Occipital lobe (tissue), 2 donors: ENCODE measurements around the gene EFHB. TPM values are rescaled to one million over a fixed set of nuclear protein-coding genes. Genes with fewer than 3 reads are reported as not detected.
A peak's percentile ranks its signal among the peaks of the same experiment; 100 is the strongest.
"Not testable (repeated sequence)": the region's sequence is repeated elsewhere in the genome, so short reads cannot be mapped to it uniquely, and the experiment has no call there.

ENCODE experiments used
- DNase-seq: peaks from one replicate; lab custom pipeline; 2025; lab: John Stamatoyannopoulos, UW
- total RNA-seq: library from RNA; depleted of rRNA; stranded (reverse); fragments of >200 nt; gene quantifications from one replicate; pipeline ENCODE4 v1.2.3, GENCODE V29; 2014

Gene EFHB
- total RNA-seq, 1 donor from 2014 or later, result not detected

DNA sequence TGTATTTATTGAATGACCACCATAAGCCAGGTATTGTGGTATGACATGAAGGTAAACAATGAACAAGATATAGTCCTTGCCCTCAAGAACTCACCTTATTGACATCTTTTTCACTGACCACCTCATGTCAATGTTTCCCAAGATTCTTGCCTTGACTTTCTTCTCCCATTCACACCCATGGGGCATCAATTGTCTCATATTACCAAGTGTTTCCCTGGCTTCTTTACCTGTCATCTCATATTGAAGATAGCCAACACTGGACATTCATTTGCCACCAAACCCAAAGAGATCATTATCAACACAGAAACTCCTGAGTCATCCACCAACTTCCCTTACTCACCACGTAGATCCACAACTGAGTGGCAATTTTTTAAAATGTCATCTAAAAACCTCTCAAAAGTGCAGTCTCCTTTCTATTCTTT, 2.2 kb downstream of the EFHB start:
- DNase-seq, result no peak

DNA sequence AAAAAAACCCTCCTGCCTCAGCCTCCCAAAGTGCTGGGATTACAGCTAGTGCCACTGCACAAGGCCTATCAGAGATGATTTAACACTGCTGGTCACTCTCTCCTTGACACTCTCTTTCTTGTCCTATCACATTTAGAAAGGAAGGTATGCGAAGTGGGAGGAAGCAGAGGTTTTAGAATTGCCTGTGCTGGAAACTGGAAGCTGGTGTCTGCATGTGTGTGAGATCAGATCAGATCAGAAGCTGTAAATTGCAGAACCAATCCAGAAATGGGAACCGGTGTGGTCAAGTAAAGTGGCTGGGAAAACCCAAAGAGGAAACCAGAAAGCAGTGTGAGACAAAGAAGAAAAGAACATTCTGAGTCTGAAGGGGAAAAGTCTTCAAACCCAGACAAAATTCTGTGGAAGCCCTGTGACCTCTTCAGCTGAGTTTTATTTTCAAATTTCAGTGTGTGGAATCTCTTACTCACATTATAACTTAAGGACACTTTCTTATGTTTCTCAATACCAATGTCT, 2.8 kb downstream of the EFHB start:
- peak; percentile 0 for DNase-seq

DNA sequence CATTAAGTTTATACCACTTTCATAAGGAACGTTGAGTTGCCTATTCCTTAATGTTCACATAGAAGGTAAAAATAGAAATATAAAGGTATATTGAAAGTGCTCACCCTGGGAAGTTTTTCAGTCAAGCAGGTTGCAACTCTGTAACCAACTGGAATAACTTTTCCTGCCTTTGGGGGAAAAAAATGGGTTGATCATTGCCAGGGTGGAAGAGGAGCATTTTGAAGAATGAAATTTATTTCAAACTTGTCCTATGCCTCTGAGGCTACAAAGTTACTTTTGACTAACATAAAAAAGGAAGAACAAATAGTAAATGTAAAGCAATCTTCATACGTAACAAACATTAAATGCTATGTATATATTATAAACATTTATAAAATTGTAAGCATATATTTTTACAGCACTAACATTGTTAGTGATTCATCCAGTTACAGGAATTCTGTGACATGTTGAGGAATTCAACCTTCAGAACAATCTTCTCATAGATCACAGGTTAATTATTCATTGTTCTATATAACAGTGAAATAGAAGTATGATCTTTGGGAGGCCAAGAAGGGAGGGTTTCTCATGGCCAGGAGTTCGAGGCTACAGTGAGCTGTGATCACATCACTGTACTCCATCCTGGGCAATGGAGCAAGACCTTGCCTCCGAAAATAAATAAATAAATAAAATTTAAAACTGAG, 13.5 kb downstream of the EFHB start:
- DNase-seq, result no peak

DNA sequence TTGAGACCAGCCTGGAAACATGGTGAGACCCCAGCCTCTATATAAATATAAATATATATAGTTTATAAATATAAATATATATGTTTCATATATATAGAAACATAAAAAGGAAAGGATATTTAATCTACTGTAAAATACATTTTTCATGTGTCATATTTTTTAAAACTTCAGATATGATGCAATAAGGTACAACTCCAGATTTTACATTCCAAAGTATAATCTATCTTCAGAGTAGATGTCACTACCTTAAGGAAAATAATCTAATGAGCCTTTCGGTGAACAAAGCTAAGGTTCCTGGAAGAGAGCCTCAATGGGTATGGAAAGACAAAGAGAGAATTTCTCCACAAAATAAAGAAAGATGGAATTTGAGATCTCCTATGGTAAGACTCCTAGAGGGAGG, 16.9 kb downstream of the EFHB start:
- no peak for DNase-seq

DNA sequence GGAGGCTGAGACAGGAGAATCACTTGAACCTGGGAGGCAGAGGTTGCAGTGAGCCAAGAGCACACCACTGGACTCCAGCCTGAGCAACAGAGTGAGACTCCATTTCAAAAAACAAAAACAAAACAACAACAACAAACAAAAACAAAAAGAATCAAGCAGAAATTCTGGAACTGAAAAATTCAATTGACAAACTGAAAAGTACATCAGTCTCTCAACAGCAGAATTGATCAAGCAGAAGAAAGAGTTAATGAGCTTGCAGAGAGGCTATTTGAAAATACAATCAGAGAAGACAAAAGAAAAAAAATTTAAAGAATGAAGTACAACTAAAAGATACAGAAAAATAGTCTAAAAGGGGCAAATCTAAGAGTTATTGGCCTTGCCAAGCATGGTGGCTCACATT, 22.6 kb downstream of the EFHB start:
- DNase-seq, result no peak

DNA sequence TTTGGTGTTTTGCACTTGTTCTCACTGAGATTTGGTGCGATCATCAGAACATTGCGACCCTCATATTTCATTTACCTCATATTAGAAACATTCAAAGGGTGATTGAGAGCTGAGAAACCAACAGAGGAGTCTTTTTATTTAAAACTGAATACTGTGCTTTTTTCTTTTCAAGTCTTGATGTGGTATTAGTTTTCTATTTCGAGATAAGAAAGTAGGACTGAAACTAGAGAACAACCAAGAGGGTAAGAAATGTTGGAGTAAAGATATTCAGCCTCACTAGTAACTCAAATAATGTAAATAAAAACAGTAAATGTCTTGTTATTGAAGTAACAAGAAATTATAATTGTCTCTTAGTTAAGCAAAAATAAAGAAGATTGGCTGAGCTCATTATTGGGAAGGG, 26.5 kb downstream of the EFHB start:
- no peak for DNase-seq

DNA sequence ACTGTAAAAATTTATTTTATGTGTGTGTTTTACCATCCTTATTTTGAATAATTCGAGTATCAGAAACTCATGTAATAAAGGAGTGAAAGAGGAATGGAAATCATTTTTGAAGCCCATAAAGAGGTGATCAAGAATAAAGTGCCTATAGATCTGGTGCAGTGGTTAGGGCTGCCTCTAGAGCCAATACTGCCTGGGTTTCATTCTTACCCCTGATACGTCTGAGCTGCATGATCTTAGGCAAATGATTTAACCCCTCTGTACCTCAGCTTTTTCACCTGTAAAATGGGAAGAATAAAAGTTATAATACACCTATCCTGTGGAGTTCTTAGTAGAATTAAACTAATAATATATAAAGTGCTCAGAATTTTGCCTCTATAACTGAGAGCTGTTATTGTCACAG, 30.4 kb downstream of the EFHB start:
- no peak for DNase-seq

DNA sequence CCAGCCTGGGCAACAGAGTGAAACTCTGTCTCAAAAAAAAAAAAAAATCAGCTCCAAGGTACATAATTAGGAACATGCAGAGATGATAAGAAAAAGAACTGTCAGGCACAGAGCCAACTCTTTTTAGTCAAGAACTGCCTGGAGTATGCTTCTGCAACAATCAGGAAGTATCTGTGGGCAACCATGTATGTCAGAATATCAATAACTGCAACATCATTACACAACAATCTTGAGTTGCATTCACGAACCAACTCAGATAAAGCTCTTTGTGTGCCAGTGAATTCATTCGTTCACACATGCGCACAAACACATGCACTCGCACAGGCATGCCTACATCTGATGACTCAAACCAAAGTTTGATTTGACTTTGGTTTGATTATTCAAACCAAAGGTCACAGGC, 32.1 kb downstream of the EFHB start:
- no peak for DNase-seq

DNA sequence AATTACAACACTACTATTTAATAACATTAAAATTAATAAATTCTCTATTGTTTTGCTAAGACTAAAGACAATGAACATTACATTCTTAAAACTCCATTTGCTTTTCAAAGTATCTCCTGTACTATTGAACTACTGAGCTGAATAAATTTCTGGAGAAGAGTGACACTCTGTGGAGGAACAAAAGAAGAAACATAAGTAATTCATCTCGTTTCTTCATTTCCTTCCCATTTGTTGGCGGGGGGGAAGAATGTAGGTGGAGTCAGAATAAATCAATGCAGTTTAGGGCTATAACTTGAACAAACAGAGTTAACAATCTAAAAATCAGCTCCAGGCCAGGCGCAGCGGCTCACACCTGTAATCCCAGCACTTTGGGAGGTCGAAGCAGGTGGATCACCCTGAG, 32.7 kb downstream of the EFHB start:
- DNase-seq, result no peak

DNA sequence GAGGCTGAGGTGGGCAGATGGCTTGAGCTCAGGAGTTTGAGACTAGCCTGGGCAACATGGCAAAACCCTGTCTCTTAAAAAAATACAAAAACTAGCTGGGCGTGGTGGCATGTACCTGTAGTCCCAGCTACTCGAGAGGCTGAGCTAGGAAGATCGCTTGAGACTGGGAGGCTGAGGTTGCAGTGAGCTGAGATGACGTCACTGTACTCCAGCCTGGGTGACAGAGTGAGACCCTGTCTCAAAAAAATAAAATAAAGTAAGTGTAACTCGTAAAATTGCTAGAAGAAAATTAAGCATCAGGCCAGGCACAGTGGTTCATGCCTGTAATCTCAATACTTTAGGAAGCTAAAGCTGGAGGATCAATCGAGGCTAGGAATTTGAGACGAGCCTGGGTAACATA, 34.2 kb downstream of the EFHB start:
- not testable (repeated sequence) for DNase-seq

DNA sequence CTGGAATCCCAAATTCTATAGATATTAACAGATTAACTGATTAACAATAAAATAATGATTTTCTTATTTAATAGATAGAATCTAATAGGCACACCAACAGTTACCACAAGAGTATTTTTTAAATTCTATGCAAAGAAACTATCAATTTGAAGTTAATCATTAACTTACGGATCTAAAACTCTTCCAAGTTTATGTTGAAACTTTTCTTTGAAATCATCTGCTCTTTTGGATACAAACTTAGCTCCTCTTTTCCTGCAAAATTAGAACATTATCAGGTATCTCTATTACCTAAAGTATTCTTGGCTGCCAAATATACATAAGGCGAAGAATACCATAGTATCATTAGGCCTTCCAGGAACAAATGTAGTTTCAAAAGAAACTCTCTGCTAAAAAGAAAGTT, 34.8 kb downstream of the EFHB start:
- DNase-seq, result no peak

DNA sequence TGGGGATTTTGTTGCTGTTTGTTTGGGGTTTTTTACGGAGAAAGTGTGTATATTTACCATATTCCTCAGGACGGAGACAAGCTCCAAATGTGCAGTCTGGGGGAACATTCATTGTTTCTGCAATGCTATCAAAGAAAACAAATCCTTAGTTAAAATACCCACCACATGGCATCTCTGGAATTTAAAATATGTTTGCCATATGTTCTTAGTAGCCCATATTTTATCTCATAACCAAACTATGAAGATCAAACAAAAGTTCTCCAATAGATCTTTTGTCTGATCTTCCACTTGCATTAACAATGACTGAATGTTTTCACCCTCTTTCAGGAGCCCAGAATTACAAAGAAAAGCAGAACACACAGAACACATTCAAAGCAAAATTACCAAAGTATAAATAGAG, 35.3 kb downstream of the EFHB start:
- DNase-seq, result no peak

DNA sequence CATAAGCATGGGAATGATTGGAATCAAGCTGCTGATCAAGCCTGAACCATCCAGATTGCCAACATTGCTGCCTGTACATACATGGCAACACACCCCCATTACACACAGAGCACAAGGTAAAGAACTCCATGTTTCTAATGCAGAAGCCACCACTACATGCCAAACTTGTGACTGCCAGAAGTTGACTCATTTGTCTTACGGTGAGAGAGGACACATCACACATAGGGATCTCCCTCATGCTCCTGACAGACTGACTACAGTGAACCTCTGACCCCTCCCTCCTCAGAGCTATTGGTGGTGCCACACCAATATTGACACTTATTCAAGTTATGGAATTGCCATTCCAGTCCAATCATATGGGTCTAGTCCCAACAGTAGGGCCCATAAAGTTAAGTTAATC, 42.3 kb downstream of the EFHB start:
- no peak for DNase-seq

DNA sequence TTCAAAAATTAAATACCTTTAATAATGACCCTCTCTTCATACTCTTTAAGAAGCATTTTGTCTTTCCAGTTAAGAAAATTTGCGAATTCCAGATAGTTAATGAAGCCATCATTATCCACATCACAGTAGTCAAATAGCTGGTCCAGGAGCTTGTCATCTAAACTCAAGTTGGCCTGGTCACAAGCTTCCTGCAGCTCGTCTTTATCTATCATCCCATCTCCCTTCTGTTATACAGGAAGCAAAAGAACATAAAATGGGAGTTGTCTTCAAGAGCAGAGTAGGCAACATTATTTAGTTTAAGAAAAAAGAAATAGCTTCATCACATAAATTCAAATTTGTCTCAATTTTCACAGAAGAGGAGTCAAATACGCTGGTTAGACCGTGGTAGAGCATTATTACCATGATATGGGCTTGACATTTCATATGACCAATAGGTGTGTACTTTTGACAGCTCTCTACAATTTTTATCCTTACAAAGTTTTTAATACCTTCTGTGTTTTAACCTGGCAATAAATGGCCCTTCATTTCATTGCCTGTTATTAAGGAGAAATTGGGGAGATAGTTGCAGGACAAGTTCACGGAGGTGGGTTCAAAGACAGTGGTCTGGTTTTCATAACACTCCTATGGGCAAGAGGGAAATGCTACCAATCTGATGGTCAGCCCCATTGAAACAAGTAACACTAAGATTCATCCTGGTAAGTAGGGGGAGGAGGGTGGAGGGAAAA, 45.4 kb downstream of the EFHB start:
- DNase-seq, result no peak

DNA sequence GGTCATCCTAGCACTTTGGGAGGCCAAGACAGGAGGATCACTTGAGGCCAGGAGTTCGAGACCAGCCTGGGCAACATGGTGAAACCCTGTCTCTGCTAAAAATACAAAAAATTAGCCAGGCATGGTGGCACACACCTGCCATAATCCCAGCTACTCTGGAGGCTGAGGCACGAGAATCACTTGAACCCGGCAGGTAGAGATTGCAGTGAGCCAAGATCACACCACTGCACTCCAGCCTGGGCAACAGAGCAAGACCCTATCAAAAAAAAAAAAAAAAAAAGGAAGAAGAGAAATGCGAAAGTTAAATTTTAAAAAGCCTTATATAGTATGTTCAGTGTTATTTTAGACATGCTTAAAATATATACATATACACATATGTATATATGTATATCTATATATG, 46.9 kb downstream of the EFHB start:
- DNase-seq, result not testable (repeated sequence)

DNA sequence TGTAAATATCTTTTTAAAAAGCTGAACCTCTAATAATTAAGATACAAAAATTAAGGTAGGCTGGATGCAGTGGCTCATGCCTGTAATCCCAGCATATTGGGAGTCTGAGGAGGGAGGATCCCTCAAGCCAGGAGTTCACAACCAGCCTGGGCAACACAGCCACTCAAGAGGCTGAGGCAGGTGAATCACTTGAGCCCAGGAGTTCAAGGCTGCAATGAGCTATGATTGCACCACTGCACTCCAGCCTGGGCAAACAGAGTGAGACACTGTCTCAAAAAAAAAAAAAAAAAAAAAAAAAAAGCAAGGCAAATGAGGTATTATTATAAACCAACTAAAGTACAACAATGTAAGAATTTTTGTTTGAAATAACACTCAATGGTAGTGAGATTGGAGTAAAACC, 47.6 kb downstream of the EFHB start:
- no peak for DNase-seq

DNA sequence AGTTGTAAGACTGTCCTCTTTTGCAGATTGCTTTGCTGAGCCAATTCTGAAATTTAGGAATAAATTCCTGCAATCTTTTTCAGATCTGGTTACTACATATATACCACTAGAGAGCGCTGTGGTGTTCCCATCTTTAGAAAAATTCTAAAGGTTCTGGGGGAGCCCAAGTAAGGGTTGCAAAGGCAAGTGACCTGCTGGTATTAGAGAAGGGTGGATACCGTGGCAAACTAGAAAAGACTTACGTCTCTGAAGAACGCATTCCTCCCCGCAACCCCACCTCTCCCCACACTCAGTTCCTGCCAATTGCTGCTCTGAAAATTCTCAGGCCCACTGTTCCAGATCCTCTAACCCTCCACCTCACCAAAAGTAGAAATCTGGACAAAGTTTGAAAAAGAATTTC, 48.5 kb downstream of the EFHB start:
- no peak for DNase-seq

DNA sequence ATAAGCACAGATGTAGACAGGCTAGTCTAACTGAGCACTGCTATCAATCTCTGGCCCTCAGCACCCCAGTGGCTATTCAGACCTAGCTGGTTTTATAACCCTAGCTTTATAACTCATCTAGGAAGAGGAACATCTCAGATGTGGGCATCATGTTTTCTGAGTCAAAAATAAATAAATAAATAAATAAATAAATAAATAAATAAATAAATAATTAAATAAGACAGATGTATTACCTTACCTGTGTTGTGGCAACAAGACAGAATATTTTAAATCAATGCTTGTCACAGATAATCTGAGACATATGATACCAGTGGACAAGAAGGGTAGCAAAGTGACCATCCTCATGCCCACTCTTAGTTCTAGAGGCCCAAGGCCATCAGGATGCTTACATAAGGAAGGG, 52.2 kb downstream of the EFHB start:
- DNase-seq, result no peak

DNA sequence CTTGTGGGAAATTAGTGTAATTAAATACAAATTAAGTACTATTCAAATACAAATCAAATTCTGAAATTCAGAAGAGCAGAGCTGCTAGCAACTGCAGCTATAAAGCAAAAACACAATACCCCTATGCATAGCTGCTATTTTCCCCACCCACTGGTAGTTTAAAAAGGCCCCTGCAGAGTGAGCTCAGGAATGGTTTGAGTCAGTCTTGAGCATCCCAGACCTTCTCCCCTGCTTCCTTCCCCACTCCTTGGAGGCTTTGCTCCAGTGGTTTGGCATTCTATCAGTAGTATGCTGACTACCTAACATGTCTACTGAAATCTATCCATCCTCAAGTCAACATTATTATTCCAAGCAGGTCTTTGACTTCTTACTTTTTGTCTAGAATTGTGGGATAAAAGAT, 53.0 kb downstream of the EFHB start:
- DNase-seq, result no peak

DNA sequence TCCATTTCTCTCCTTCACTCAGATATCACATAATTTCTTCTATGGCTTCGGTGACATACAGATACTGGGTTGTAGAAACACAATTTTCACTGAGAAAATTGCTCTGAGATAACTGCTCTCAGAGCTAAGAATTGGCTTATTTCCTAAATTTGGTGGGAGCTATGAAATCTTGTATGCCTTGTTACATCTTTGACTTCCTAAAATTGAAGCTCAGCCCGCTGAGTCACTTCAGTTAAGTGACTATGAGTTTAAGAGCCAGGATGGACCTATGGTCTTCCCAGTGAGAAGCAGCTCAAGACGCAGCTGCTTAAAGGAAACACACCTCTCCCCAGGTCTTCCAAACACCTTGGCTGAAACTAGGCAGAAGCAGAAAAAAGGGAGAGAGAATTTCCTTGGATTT, 56.4 kb downstream of the EFHB start:
- no peak for DNase-seq

DNA sequence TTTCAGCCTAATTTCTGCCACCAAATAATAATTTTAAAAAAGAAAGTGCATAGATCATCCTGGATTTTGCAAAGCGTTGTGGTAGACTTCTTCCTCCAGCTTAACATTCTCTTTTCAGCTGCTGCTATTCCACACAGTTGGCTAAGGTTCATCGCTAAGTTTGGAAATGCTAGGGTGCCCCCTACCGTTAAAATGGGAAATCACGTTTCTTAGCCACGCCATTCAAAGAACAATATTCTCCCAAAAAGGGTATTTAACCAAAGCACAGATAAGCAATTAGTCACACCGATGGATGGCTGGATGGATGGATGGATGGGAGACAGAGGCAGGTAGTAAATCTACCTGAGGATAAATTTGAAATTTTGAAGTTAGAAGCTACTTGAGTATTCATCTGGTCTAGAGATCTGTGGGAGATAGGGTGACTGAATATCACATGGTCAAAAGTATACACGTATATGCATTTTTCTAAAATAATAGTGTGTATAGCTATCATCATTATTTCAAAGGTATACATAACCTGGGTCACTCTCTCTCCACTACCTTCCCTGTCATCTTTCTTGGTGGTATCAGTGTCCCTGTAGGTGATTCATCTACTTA, 67.2 kb downstream of the EFHB start:
- DNase-seq, result peak; percentile 42

DNA sequence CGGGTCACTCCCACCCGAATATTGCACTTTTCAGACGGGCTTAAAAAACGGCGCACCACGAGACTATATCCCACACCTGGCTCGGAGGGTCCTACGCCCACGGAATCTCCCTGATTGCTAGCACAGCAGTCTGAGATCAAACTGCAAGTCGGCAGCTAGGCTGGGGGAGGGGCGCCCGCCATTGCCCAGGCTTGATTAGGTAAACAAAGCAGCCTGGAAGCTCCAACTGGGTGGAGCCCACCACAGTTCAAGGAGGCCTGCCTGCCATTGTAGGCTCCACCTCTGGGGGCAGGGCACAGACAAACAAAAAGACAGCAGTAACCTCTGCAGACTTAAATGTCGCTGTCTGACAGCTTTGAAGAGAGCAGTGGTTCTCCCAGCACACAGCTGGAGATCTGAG, 78.7 kb downstream of the EFHB start:
- DNase-seq, result not testable (repeated sequence)

DNA sequence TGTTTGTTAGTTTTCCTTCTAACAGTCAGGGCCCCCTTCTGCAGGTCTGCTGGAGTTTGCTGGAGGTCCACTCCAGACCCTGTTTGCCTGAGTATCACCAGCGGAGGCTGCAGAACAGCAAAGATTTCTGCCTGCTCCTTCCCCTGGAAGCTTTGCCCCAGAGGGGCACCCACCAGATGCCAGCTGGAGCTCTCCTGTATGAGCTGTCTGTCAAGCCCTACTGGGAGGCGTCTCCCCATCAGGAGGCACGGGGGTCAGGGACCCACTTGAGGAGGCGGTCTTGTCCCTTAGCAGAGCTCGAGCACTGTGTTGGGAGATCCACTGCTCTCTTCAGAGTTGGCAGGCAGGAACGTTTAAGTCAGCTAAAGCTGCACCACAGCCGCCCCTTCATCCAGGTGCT, 87.4 kb downstream of the EFHB start:
- not testable (repeated sequence) for DNase-seq
